ENCODE data around the gene RELN.

RELN gene

DNA sequence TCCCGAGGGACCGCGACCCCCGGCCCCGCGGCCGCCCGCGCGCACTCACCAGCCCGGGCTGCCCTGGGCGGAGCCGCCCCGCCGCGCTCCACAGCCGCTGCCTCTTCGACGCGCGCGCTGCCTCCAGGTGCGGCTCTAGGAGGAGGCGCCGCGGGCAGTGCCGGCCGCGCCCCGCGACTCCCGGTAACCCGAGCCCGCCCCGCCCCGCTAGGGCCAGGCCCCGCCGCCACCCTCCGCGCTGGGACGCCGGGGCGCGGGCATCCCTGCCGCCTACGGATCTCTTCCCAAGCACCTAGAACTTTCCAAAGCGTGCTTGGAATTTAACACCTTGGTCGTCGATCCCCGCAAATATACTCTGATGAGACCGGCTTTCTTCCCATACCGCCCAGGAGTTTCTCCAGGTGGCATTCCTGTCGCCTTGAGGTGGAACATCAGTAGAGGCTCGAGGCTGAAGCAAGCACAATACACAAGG, 543.4 kb downstream of the RELN start, which contains the start of gene SLC26A5:
Gene SLC26A5 (minus strand): TSS at position 159 of the 472 bp plus-strand sequence. CDS start 24,693 bp downstream, outside the sequence.
- peak; percentile 11 for DNase-seq

- peak; percentile 1 for DNase-seq
Measured at GRCh38 chr7:103445228-103446048, 544.0 kb downstream of the RELN start.

- no peak for DNase-seq
Measured at GRCh38 chr7:103439661-103440060, 549.8 kb downstream of the RELN start.

GRCh38 chr7:103437623-103438022, 551.8 kb downstream of the RELN start:
- no peak for DNase-seq

DNA sequence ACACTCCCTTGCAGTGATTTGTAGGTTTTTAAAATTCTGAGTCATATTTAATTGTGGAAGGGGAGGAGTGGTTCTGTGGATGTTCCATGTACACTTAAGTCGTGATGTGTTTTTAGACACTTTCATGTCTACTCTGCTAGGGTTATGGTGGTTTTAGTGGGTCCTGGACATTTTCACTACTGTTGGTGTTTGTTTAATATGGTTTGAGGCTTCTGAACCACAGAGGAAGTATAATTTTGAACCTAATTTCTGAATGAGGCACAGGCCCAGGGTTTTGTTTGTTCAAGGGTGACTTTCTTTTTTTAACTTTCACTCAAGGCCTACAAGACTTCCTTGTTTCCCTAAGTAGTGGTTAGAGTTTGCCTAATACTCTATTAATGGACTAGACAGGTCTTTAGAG, 556.7 kb downstream of the RELN start:
- no peak for DNase-seq

DNA sequence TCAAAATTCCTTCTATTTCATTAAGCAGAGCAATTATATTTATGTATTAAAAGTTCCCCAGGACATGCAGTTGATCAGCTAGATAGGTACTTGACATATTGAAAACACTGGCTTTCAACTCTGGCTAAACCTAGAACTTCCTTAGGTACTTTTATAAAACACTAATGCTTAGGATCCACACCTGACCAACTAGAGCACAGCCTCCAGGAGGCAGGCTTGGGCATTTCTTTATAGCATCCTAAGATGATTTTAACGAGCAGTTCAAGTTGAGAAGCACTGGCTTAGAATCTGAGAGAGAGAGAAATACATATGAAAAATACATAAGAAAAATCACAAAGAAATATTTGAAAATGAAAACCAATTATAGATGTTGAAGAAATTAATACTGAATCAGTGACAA, 564.3 kb downstream of the RELN start:
- DNase-seq, result no peak

- DNase-seq, result no peak
Measured at GRCh38 chr7:103423467-103424179, 565.8 kb downstream of the RELN start.
